ENCODE results near the gene CHRNG. TPM values are rescaled to one million over a fixed set of nuclear protein-coding genes. Genes with fewer than 3 reads are reported as not detected.
A peak's percentile ranks its signal among the peaks of the same experiment; 100 is the strongest.

Gene CHRNG
- total and polyA plus RNA-seq, 7 experiments from 2014 or later: 0.10 to 0.26 TPM; not detected in 5

- no peak for DNase-seq
- Mint-ChIP-seq H3K27me3 (peaks cover 22 to 44% (median 35%) of the 10 kb centered on the region in 5 donors), H3K4me1 (peaks cover 7 to 33% (median 23%) of the 10 kb centered on the region in 7 donors), H3K36me3 (no peaks in the 10 kb centered on the region), H3K9me3 (peaks cover 0 to 2% (median 0%) of the 10 kb centered on the region in 11 donors), H3K4me3 (no peak within 1 kb of the TSS), H3K27ac (peak within 1 kb of the TSS in 1 of 9 donors; percentile 68)
- Histone ChIP-seq H3K27ac (ENCODE audit: low read depth, low read length) (no peak within 1 kb of the TSS), H3K27me3 (ENCODE audit: control insufficient read depth in 2 of 2, insufficient read depth in 2 of 2, low read length in 2 of 2) (peaks cover 0 to 9% of the 10 kb centered on the region in 2 donors), H3K4me1 (ENCODE audit: control insufficient read depth in 2 of 2, insufficient read depth in 2 of 2, low read length in 2 of 2) (peaks cover 0 to 16% of the 10 kb centered on the region in 2 donors), H3K4me3 (ENCODE audit: low read length) (no peak within 1 kb of the TSS), H3K36me3 (ENCODE audit: control insufficient read depth in 2 of 3, insufficient read depth in 3 of 3, low read length in 3 of 3) (no peaks in the 10 kb centered on the region), H3K9me3 (ENCODE audit: control insufficient read depth in 2 of 3, low read length in 3 of 3) (no peaks in the 10 kb centered on the region)
- CTCF ChIA-PET: no interaction called here
- POLR2A ChIA-PET: no interaction called here
- no peak for ATAC-seq
- intact Hi-C loops (cut with micrococcal nuclease): loop anchor here (10.0 kb wide), 2 partner anchors 81 to 601 kb away; partner anchors contain the start of gene NPPC (in 1 of the 2)
Measured at GRCh38 chr2:232525791-232526371, 13.6 kb upstream of the CHRNG start, which contains the start of gene CHRND. Gene CHRND (plus strand): TSS chr2:232526160. CDS start chr2:232526216, 56 bp downstream.

- intact Hi-C loops (cut with micrococcal nuclease): loop anchor here (10.0 kb wide), 2 partner anchors 82 to 602 kb away; partner anchors contain the start of gene NPPC (in 1 of the 2)
- H3K9me3 Mint-ChIP-seq: peaks cover 0 to 2% (median 0%) of the 10 kb centered on the region in 11 donors
- Histone ChIP-seq H3K4me1 (ENCODE audit: control insufficient read depth in 2 of 2, insufficient read depth in 2 of 2, low read length in 2 of 2) (peaks cover 0 to 16% of the 10 kb centered on the region in 2 donors), H3K4me3 (ENCODE audit: low read length) (no peak overlapping the region), H3K27ac (ENCODE audit: low read depth, low read length) (no peak overlapping the region), H3K27me3 (ENCODE audit: control insufficient read depth in 2 of 2, insufficient read depth in 2 of 2, low read length in 2 of 2) (peaks cover 0 to 9% of the 10 kb centered on the region in 2 donors), H3K9me3 (ENCODE audit: control insufficient read depth in 2 of 3, low read length in 3 of 3) (no peaks in the 10 kb centered on the region), H3K36me3 (ENCODE audit: control insufficient read depth in 2 of 3, insufficient read depth in 3 of 3, low read length in 3 of 3) (no peaks in the 10 kb centered on the region)
- ChIA-PET CTCF (no interaction called here), POLR2A (no interaction called here)
- no peak for ATAC-seq
- DNase-seq: no peak
- peaks cover 22 to 42% (median 33%) of the 10 kb centered on the region in 5 donors for H3K27me3 Mint-ChIP-seq
- H3K4me1 Mint-ChIP-seq: peaks cover 7 to 30% (median 21%) of the 10 kb centered on the region in 7 donors
- no peaks in the 10 kb centered on the region for H3K36me3 Mint-ChIP-seq
- H3K4me3 Mint-ChIP-seq: no peak overlapping the region
- no peak overlapping the region for H3K27ac Mint-ChIP-seq
Measured at GRCh38 chr2:232526372-232526941, 13.0 kb upstream of the CHRNG start.

- intact Hi-C loops (cut with micrococcal nuclease): loop anchor here (10.0 kb wide), 2 partner anchors 83 to 603 kb away; partner anchors contain the start of gene NPPC (in 1 of the 2)
- POLR2A ChIA-PET: no interaction called here
Measured at GRCh38 chr2:232527905-232528470, 11.5 kb upstream of the CHRNG start.

GRCh38 chr2:232528746-232529460 lies 10.6 kb upstream of the CHRNG start:
- Histone ChIP-seq H3K36me3 (ENCODE audit: control insufficient read depth in 2 of 3, insufficient read depth in 3 of 3, low read length in 3 of 3) (no peaks in the 10 kb centered on the region), H3K27ac (ENCODE audit: low read depth, low read length) (no peak overlapping the region), H3K27me3 (ENCODE audit: control insufficient read depth in 2 of 2, insufficient read depth in 2 of 2, low read length in 2 of 2) (peaks cover 0 to 4% of the 10 kb centered on the region in 2 donors), H3K9me3 (ENCODE audit: control insufficient read depth in 2 of 3, low read length in 3 of 3) (no peaks in the 10 kb centered on the region), H3K4me1 (ENCODE audit: control insufficient read depth in 2 of 2, insufficient read depth in 2 of 2, low read length in 2 of 2) (peaks cover 0 to 9% of the 10 kb centered on the region in 2 donors), H3K4me3 (ENCODE audit: low read length) (no peak overlapping the region)
- H3K27ac Mint-ChIP-seq: peak overlapping the region in 4 of 9 donors; percentile 14 to 70 (median 52)
- H3K27me3 Mint-ChIP-seq: peaks cover 19 to 38% (median 23%) of the 10 kb centered on the region in 5 donors
- H3K9me3 Mint-ChIP-seq: peaks cover 0 to 2% (median 0%) of the 10 kb centered on the region in 11 donors
- H3K4me1 Mint-ChIP-seq: peaks cover 5 to 22% (median 12%) of the 10 kb centered on the region in 7 donors
- POLR2A ChIA-PET: no interaction called here
- peak overlapping the region in 6 of 10 donors; percentile 2 to 66 (median 24) for H3K4me3 Mint-ChIP-seq
- intact Hi-C loops (cut with micrococcal nuclease): loop anchor here (10.0 kb wide), 2 partner anchors 84 to 604 kb away; partner anchors contain the start of gene NPPC (in 1 of the 2)
- ATAC-seq (peak; percentile 24), DNase-seq (no peak)
- CTCF ChIA-PET: interaction anchor here (0.6 kb wide), 1 partner anchor 227 kb away, joined by 3 read pairs; no protein-coding TSS in a partner anchor
- no peaks in the 10 kb centered on the region for H3K36me3 Mint-ChIP-seq

More at GRCh38 chr2:232527905-232528470, 11.5 kb upstream of the CHRNG start:
- no peak for DNase-seq
- no peak overlapping the region for H3K4me3 ChIP-seq (ENCODE audit: low read length)
- H3K27ac ChIP-seq (ENCODE audit: low read depth, low read length): no peak overlapping the region
- H3K27me3 Mint-ChIP-seq: peaks cover 22 to 36% (median 25%) of the 10 kb centered on the region in 5 donors
- H3K4me3 Mint-ChIP-seq: peak overlapping the region in 1 of 10 donors; percentile 66
- peaks cover 7 to 28% (median 18%) of the 10 kb centered on the region in 7 donors for H3K4me1 Mint-ChIP-seq
- peaks cover 0 to 16% of the 10 kb centered on the region in 2 donors for H3K4me1 ChIP-seq (ENCODE audit: control insufficient read depth in 2 of 2, insufficient read depth in 2 of 2, low read length in 2 of 2)
- CTCF ChIA-PET: no interaction called here
- H3K9me3 Mint-ChIP-seq: peaks cover 0 to 2% (median 0%) of the 10 kb centered on the region in 11 donors
- no peaks in the 10 kb centered on the region for H3K9me3 ChIP-seq (ENCODE audit: control insufficient read depth in 2 of 3, low read length in 3 of 3)
- no peak for ATAC-seq
- H3K27ac Mint-ChIP-seq: no peak overlapping the region
- no peaks in the 10 kb centered on the region for H3K36me3 Mint-ChIP-seq
- peaks cover 0 to 5% of the 10 kb centered on the region in 2 donors for H3K27me3 ChIP-seq (ENCODE audit: control insufficient read depth in 2 of 2, insufficient read depth in 2 of 2, low read length in 2 of 2)
- H3K36me3 ChIP-seq (ENCODE audit: control insufficient read depth in 2 of 3, insufficient read depth in 3 of 3, low read length in 3 of 3): no peaks in the 10 kb centered on the region

GRCh38 chr2:232529806-232530547 lies 9.5 kb upstream of the CHRNG start:
- intact Hi-C loops (cut with micrococcal nuclease): loop anchor here (10.0 kb wide), 2 partner anchors 85 to 605 kb away; partner anchors contain the start of gene NPPC (in 1 of the 2)
- H3K36me3 Mint-ChIP-seq: no peaks in the 10 kb centered on the region
- H3K27ac Mint-ChIP-seq: no peak overlapping the region
- POLR2A ChIA-PET: interaction anchor here (0.7 kb wide), 1 partner anchor 21 kb away, joined by 3 read pairs; no protein-coding TSS in a partner anchor
- ATAC-seq (no peak), DNase-seq (no peak)
- Histone ChIP-seq H3K9me3 (ENCODE audit: control insufficient read depth in 2 of 3, low read length in 3 of 3) (no peaks in the 10 kb centered on the region), H3K4me3 (ENCODE audit: low read length) (no peak overlapping the region), H3K27me3 (ENCODE audit: control insufficient read depth in 2 of 2, insufficient read depth in 2 of 2, low read length in 2 of 2) (peaks cover 0 to 4% of the 10 kb centered on the region in 2 donors), H3K4me1 (ENCODE audit: control insufficient read depth in 2 of 2, insufficient read depth in 2 of 2, low read length in 2 of 2) (peaks cover 0 to 9% of the 10 kb centered on the region in 2 donors), H3K27ac (ENCODE audit: low read depth, low read length) (no peak overlapping the region), H3K36me3 (ENCODE audit: control insufficient read depth in 2 of 3, insufficient read depth in 3 of 3, low read length in 3 of 3) (no peaks in the 10 kb centered on the region)
- no peak overlapping the region for H3K4me3 Mint-ChIP-seq
- H3K27me3 Mint-ChIP-seq: peaks cover 13 to 33% (median 17%) of the 10 kb centered on the region in 5 donors
- peaks cover 0 to 2% (median 0%) of the 10 kb centered on the region in 11 donors for H3K9me3 Mint-ChIP-seq
- H3K4me1 Mint-ChIP-seq: peaks cover 5 to 18% (median 12%) of the 10 kb centered on the region in 7 donors
- CTCF ChIA-PET: no interaction called here
